ENCODE results near the gene FAM227B. TPM values are rescaled to one million over a fixed set of nuclear protein-coding genes. Genes with fewer than 3 reads are reported as not detected.

FAM227B gene, protein sequence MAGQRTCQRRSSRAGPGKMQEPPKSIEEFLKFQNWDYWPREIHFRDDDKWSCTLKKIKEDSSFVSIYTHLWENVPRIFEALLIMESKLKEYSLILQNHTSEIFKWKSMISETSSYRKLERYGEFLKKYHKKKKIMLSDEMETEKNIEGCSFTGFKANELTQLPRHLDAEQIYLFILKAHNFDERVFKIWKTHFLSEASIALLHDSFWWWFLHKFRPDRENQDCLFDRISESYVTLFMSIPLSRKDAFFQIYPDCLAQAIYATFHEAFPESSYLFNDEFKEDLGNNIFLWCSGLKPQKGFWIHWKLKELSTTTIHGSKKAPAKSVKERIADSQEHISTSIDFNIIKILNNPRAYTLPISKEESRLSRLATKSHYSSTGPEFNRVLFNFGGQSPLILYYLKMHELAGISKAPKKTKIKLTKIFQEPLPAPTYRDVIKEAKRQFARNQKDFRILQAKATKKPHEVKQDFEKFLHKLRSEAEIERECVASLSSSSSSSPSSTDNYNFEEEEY
- 2.5 and 3.7 TPM in 2 replicates for total RNA-seq

DNA sequence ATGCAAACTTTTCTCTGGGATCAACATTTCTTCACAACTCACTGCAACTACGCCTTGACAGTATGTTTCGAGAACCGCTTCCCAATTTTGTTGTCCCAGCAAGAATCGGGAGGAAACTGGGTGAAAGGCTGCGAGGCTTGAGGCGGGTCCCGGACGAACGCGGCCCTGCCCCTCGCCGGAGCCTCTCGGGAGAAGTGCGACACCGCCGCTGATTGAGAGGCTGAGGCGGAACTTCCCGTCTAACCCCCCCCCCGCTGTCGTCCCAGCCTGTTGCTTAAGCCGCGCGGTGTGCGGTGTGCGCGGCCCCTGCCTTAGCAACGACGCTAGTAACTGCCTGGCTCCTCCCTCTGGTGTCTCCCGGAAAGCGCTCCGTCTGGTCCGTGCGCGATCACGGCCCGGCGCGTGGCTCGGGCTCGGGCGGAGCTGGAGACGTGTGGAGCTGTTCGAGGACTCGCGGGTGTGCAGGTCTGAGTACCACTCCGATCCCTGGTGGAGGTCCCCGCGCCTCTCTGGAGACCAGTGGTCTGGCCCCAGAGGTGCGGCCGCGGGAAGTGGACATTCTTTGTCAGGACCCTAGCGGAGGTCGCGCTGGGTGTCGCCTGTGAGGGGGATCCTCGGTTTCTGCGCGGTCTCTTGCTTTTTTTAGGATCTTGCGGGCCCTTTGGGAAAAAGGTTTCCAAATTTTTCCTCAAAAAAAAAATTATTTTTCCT lies at the start of gene FAM227B, which contains the start of gene DTWD1:
Gene FAM227B (minus strand): TSS at position 161 of the 711 bp plus-strand sequence. CDS start 5,647 bp downstream, outside the sequence.
Gene DTWD1 (plus strand): TSS at position 391 of the 711 bp plus-strand sequence. CDS start 4,120 bp downstream, outside the sequence.

DNA sequence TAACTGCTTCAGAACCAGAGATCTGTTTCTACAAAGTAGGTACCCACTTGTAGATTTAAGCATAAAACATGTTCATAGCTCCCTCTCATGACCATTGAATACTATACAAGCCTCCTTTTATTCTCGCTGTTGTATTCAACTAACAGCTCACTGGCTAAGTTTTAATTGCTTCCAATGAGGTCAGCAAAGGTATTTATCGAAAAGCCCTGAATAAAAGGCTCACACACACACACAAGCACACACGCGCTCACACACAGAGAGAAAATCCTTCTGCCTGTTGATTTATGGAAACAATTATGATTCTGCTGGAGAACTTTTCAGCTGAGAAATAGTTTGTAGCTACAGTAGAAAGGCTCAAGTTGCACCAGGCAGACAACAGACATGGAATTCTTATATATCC lies 197.6 kb downstream of the FAM227B start, which contains the start of gene FGF7:
Gene FGF7 (plus strand): TSS at position 222 of the 400 bp plus-strand sequence. CDS start 1,056 bp downstream, outside the sequence.

Other genes starting within 250 kb of the FAM227B start
- 23.6 and 42.9 TPM in 2 replicates for gene FGF7, start 197.6 kb downstream of the FAM227B start, total RNA-seq
- 15.9 and 34.8 TPM in 2 replicates for gene DTWD1, start 230 bp upstream of the FAM227B start, total RNA-seq

Measured in pericardium fibroblast (primary cell).